Measurements from ENCODE around the gene ABCA9. TPM values are rescaled to one million over a fixed set of nuclear protein-coding genes. Genes with fewer than 3 reads are reported as not detected.

ABCA9 gene
- polyA plus RNA-seq, 3 donors: 0.02 to 0.49 TPM; not detected in 1

GRCh38 chr17:69088643-69089200 lies 28.0 kb upstream of the ABCA9 start:
- no peak overlapping the region for H3K4me2 ChIP-seq (replicated peaks; ENCODE audit: extremely low read depth, low read length, poor library complexity, severe bottlenecking)
- 94% methylated on average over 3 of the region's 4 CpGs for WGBS (ENCODE audit: insufficient coverage)
- Mint-ChIP-seq H3K36me3 (peaks cover 4 to 7% of the 10 kb centered on the region in 2 donors), H3K4me1 (peaks cover 39% of the 10 kb centered on the region), H3K9me3 (peaks cover 0 to 10% (median 5%) of the 10 kb centered on the region in 7 donors), H3K27ac (no peak overlapping the region), H3K4me3 (no peak overlapping the region), H3K27me3 (ENCODE audit: low read depth in 3 of 3) (peaks cover 0 to 2% (median 0%) of the 10 kb centered on the region in 3 donors)
- H3K79me2 ChIP-seq (ENCODE audit: insufficient read depth, low read length): no peaks in the 10 kb centered on the region
- H3K27me3 ChIP-seq (ENCODE audit: control insufficient read depth in 2 of 2, insufficient read depth in 2 of 2, low read length in 2 of 2): no peaks in the 10 kb centered on the region
- no peaks in the 10 kb centered on the region for H4K20me1 ChIP-seq (ENCODE audit: insufficient read depth, low read length)
- H3K9ac ChIP-seq (ENCODE audit: insufficient read depth, low read length, poor library complexity, severe bottlenecking): no peak overlapping the region
- no peaks in the 10 kb centered on the region for H3K9me3 ChIP-seq (replicated peaks in 1 of 2; ENCODE audit: control insufficient read depth in 1 of 2, insufficient read depth in 1 of 2, low read length in 2 of 2)
- no peak overlapping the region for H3K27ac ChIP-seq (ENCODE audit: low read depth in 1 of 2, low read length in 2 of 2)
- intact Hi-C loops (cut with micrococcal nuclease): no loop called here
- DNase-seq: no peak
- peaks cover 19% of the 10 kb centered on the region in 2 donors for H3K4me1 ChIP-seq (ENCODE audit: control insufficient read depth in 1 of 2, insufficient read depth in 2 of 2, low read length in 2 of 2)
- H2AFZ ChIP-seq (ENCODE audit: insufficient read depth, low read depth, low read length, poor library complexity, severe bottlenecking): no peak overlapping the region
- H3K4me3 ChIP-seq (replicated peaks in 1 of 3; ENCODE audit: low read depth in 2 of 3, low read length in 3 of 3): no peak overlapping the region
- H3K36me3 ChIP-seq (replicated peaks in 1 of 2; ENCODE audit: control insufficient read depth in 1 of 2, insufficient read depth in 2 of 2, low read length in 2 of 2): no peaks in the 10 kb centered on the region
- TF ChIP-seq, protein P1, sequence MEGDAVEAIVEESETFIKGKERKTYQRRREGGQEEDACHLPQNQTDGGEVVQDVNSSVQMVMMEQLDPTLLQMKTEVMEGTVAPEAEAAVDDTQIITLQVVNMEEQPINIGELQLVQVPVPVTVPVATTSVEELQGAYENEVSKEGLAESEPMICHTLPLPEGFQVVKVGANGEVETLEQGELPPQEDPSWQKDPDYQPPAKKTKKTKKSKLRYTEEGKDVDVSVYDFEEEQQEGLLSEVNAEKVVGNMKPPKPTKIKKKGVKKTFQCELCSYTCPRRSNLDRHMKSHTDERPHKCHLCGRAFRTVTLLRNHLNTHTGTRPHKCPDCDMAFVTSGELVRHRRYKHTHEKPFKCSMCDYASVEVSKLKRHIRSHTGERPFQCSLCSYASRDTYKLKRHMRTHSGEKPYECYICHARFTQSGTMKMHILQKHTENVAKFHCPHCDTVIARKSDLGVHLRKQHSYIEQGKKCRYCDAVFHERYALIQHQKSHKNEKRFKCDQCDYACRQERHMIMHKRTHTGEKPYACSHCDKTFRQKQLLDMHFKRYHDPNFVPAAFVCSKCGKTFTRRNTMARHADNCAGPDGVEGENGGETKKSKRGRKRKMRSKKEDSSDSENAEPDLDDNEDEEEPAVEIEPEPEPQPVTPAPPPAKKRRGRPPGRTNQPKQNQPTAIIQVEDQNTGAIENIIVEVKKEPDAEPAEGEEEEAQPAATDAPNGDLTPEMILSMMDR (IDR thresholded peaks at IDR 0.05): no peak

DNA sequence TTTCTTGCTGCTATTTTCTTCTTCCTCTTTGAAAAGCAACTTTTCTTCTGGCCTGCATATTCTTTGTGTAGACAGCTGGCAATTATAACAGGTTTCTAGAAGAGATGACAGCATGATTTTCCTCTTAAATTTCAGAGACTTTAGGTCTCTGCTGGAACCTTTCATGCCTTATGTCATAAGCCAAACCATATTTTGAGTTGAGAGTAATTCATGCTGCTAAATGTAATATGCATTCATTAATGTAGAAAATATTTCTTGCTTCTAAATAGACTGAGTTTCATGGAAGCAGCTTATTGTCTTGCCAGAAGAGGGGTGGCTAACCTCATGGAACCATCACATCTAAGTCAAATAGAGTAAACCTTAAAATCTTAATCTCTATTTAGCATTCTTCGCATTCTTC lies 25.9 kb upstream of the ABCA9 start:
- no peaks in the 10 kb centered on the region for H3K36me3 ChIP-seq (replicated peaks in 1 of 2; ENCODE audit: control insufficient read depth in 1 of 2, insufficient read depth in 2 of 2, low read length in 2 of 2)
- peaks cover 24% of the 10 kb centered on the region for H3K4me1 Mint-ChIP-seq

More for the DNA sequence above, 25.9 kb upstream of the ABCA9 start:
- DNase-seq: no peak
- Histone ChIP-seq H3K9me3 (replicated peaks in 1 of 2; ENCODE audit: control insufficient read depth in 1 of 2, insufficient read depth in 1 of 2, low read length in 2 of 2) (peaks cover 8 to 9% of the 10 kb centered on the region in 2 donors), H3K27ac (ENCODE audit: low read depth in 1 of 2, low read length in 2 of 2) (no peak overlapping the region), H2AFZ (ENCODE audit: insufficient read depth, low read depth, low read length, poor library complexity, severe bottlenecking) (no peak overlapping the region), H3K79me2 (ENCODE audit: insufficient read depth, low read length) (no peaks in the 10 kb centered on the region), H3K4me1 (ENCODE audit: control insufficient read depth in 1 of 2, insufficient read depth in 2 of 2, low read length in 2 of 2) (peaks cover 0 to 4% of the 10 kb centered on the region in 2 donors), H3K9ac (ENCODE audit: insufficient read depth, low read length, poor library complexity, severe bottlenecking) (no peak overlapping the region), H3K4me3 (replicated peaks in 1 of 3; ENCODE audit: low read depth in 2 of 3, low read length in 3 of 3) (no peak overlapping the region), H4K20me1 (ENCODE audit: insufficient read depth, low read length) (no peaks in the 10 kb centered on the region), H3K4me2 (replicated peaks; ENCODE audit: extremely low read depth, low read length, poor library complexity, severe bottlenecking) (no peak overlapping the region), H3K27me3 (ENCODE audit: control insufficient read depth in 2 of 2, insufficient read depth in 2 of 2, low read length in 2 of 2) (no peaks in the 10 kb centered on the region)
- H3K9me3 Mint-ChIP-seq: peaks cover 3 to 25% (median 15%) of the 10 kb centered on the region in 7 donors
- H3K27ac Mint-ChIP-seq: no peak overlapping the region
- H3K4me3 Mint-ChIP-seq: no peak overlapping the region
- TF ChIP-seq, protein P1 (IDR thresholded peaks at IDR 0.05): no peak
- no CpG with 5 or more reads among the region's 1 CpG for WGBS (ENCODE audit: insufficient coverage)
- H3K27me3 Mint-ChIP-seq (ENCODE audit: low read depth in 3 of 3): peaks cover 0 to 2% (median 0%) of the 10 kb centered on the region in 3 donors
- peaks cover 8 to 9% of the 10 kb centered on the region in 2 donors for H3K36me3 Mint-ChIP-seq
- intact Hi-C loops (cut with micrococcal nuclease): no loop called here

Measured in CD14-positive monocyte (primary cell).